A673 (cell line): Measurements from ENCODE around the gene XYLT1. TPM values are rescaled to one million over a fixed set of nuclear protein-coding genes. Genes with fewer than 3 reads are reported as not detected.

ENCODE experiments used
- BruUV-seq: library from RNA; stranded (reverse); fragments of 400-500 nt; replicated peaks from 2 replicates; lab custom pipeline; 2021; lab: Mats Ljungman, UMichigan
- CTCF ChIA-PET: fragments of 300-600 bp; sonication (Branson Sonifier 250); formaldehyde crosslinking; loops from one replicate; lab custom pipeline; 2022; ENCODE audit warnings: antibody characterized with exemption; lab: Charles Lee
- POLR2A ChIA-PET: fragments of 300-600 bp; sonication (Branson Sonifier 250); formaldehyde crosslinking; loops from one replicate; lab custom pipeline; 2022; ENCODE audit warnings: antibody characterized with exemption; ENCODE audit not compliant: low non-redundant PET; lab: Charles Lee
- DNase-seq: peaks from one replicate; pipeline ENCODE4 v3.0.0-alpha.2; 2015; ENCODE audit warnings: low spot score
- H3K27ac ChIP-seq: fragments of 200-600 bp; sonication (generic); 2 replicates; pipeline ENCODE4 v1.5.1; 2016; ENCODE audit warnings: mixed run types, low read depth, mild to moderate bottlenecking, mixed read lengths, antibody characterized with exemption, low read length; ENCODE audit not compliant: poor library complexity, severe bottlenecking
- H3K27me3 ChIP-seq: fragments of 200-600 bp; sonication (generic); replicated peaks from 2 replicates; pipeline ENCODE4 v1.6.1; 2017; ENCODE audit warnings: mixed run types, low read depth, mild to moderate bottlenecking, mixed read lengths, antibody characterized with exemption, low read length; ENCODE audit not compliant: insufficient read depth, poor library complexity
- H3K36me3 ChIP-seq: fragments of 200-600 bp; sonication (generic); 2 replicates; pipeline ENCODE4 v1.6.1; 2016; ENCODE audit warnings: mixed run types, mild to moderate bottlenecking, mixed read lengths, antibody characterized with exemption, low read length; ENCODE audit not compliant: insufficient read depth, poor library complexity, severe bottlenecking
- H3K4me1 ChIP-seq: fragments of 200-600 bp; sonication (generic); 2 replicates; pipeline ENCODE4 v1.6.1; 2017; ENCODE audit warnings: mixed run types, mild to moderate bottlenecking, mixed read lengths, antibody characterized with exemption, low read length; ENCODE audit not compliant: insufficient read depth, poor library complexity, severe bottlenecking
- H3K4me3 ChIP-seq: fragments of 200-600 bp; sonication (generic); 2 replicates; pipeline ENCODE4 v1.5.1; 2016; ENCODE audit warnings: low read depth, mixed run types, mild to moderate bottlenecking, mixed read lengths, low read length; ENCODE audit not compliant: poor library complexity, severe bottlenecking
- H3K9me3 ChIP-seq: fragments of 200-600 bp; sonication (generic); 2 replicates; pipeline ENCODE4 v1.6.1; 2016; ENCODE audit warnings: mixed run types, low read depth, mild to moderate bottlenecking, mixed read lengths, antibody characterized with exemption, low read length; ENCODE audit not compliant: poor library complexity, severe bottlenecking
- CTCF ChIP-seq: fragments of 300-800, 200-600 bp; sonication (generic); conservative IDR thresholded peaks from 2 replicates; pipeline ENCODE4 v1.5.1; 2017; ENCODE audit warnings: low read depth, mild to moderate bottlenecking, antibody characterized with exemption, low read length, moderate library complexity, mixed read lengths
- EZH2 ChIP-seq: fragments of 200-600 bp; sonication (generic); IDR thresholded peaks from 2 replicates; pipeline ENCODE4 v1.6.1; 2017; ENCODE audit warnings: borderline replicate concordance, low read depth, mild to moderate bottlenecking, mixed read lengths, antibody characterized with exemption, low read length; ENCODE audit not compliant: poor library complexity, severe bottlenecking
- intact Hi-C: fragments of 100-400 bp; cut with micrococcal nuclease; formaldehyde crosslinking; loops from one replicate; pipeline ENCODE4 v1.10.0; 2022; ENCODE audit not compliant: unreplicated experiment
- total RNA-seq: library from RNA; stranded (reverse); gene quantifications from 2 replicates; pipeline ENCODE4 v1.2.3, GENCODE V29; 2021

XYLT1 gene
- total RNA-seq, 1 experiment from 2014 or later: 0.64 TPM

- no peak for DNase-seq
- H3K27ac ChIP-seq: no peak overlapping the region
- intact Hi-C loops: no loop called here
- CTCF ChIA-PET: no interaction called here
- H3K27me3 ChIP-seq: no peaks in the 10 kb centered on the region
- POLR2A ChIA-PET: no interaction called here
- H3K36me3 ChIP-seq: no peaks in the 10 kb centered on the region
- TF ChIP-seq CTCF (no peak), EZH2 (no peak)
- H3K4me3 ChIP-seq: no peak overlapping the region
- H3K9me3 ChIP-seq: no peaks in the 10 kb centered on the region
- H3K4me1 ChIP-seq: no peaks in the 10 kb centered on the region
- no TSS peak for BruUV-seq
Observed at GRCh38 chr16:17101646-17102045, 369.1 kb downstream of the XYLT1 start.

- CTCF ChIA-PET: no interaction called here
- no peak for TF ChIP-seq EZH2
- no peak for TF ChIP-seq CTCF
- no peaks in the 10 kb centered on the region for H3K36me3 ChIP-seq
- intact Hi-C loops: no loop called here
- no peaks in the 10 kb centered on the region for H3K9me3 ChIP-seq
- H3K4me1 ChIP-seq: no peaks in the 10 kb centered on the region
- H3K27ac ChIP-seq: no peak overlapping the region
- no peak for DNase-seq
- H3K4me3 ChIP-seq: no peak overlapping the region
- BruUV-seq: no TSS peak
- POLR2A ChIA-PET: interaction anchor here (0.6 kb wide), 1 partner anchor 59 kb away, joined by 5 read pairs; no protein-coding TSS in a partner anchor
- H3K27me3 ChIP-seq: no peaks in the 10 kb centered on the region
Observed at GRCh38 chr16:17098685-17099084, 372.1 kb downstream of the XYLT1 start.

- Histone ChIP-seq H3K36me3 (no peaks in the 10 kb centered on the region), H3K4me1 (no peaks in the 10 kb centered on the region), H3K27me3 (no peaks in the 10 kb centered on the region), H3K9me3 (no peaks in the 10 kb centered on the region), H3K4me3 (no peak overlapping the region), H3K27ac (no peak overlapping the region)
- TF ChIP-seq EZH2 (no peak), CTCF (no peak)
- POLR2A ChIA-PET: no interaction called here
- intact Hi-C loops: no loop called here
- no TSS peak for BruUV-seq
- DNase-seq: no peak
- CTCF ChIA-PET: no interaction called here
Observed at GRCh38 chr16:17084130-17084529, 386.6 kb downstream of the XYLT1 start.
